H1 (cell line): ENCODE data around the gene XAF1. TPM values are rescaled to one million over a fixed set of nuclear protein-coding genes. Genes with fewer than 3 reads are reported as not detected.
"Not testable (repeated sequence)": the region's sequence is repeated elsewhere in the genome, so short reads cannot be mapped to it uniquely, and the experiment has no call there.

ENCODE experiments used
- CTCF ChIA-PET: fragments of 300-600 bp; sonication (Branson Sonifier 250); formaldehyde crosslinking; loops from one replicate; lab custom pipeline; 2021; ENCODE audit not compliant: partially characterized antibody; lab: Charles Lee
- POLR2A ChIA-PET: fragments of 300-600 bp; sonication (Branson Sonifier 250); formaldehyde crosslinking; loops from one replicate; lab custom pipeline; 2021; ENCODE audit warnings: inconsistent platforms; ENCODE audit not compliant: partially characterized antibody; lab: Charles Lee
- DNase-seq, 2 experiments: peaks; one replicate each; pipeline versions ENCODE4 v3.0.0 to v3.0.0-alpha.2; 2010 to 2022; ENCODE audit warnings: low spot score in 2 of 2, low read depth in 1 of 2, mixed read lengths in 1 of 2
- FAIRE-seq: peaks from 2 replicates; lab custom pipeline; 2011; peaks lifted over from hg19 to GRCh38; lab: Jason Lieb, UNC
- H2AFZ ChIP-seq: 2 replicates; pipeline ENCODE4 v1.8.1; 2012; ENCODE audit warnings: low read length, inconsistent platforms
- H2AK5ac ChIP-seq: 2 replicates; pipeline ENCODE4 v1.6.1; 2013; ENCODE audit warnings: low read depth, low read length
- H2BK120ac ChIP-seq: replicated peaks from 2 replicates; pipeline ENCODE3; 2013; ENCODE audit warnings: low read depth, low read length, inconsistent platforms
- H2BK12ac ChIP-seq: 2 replicates; pipeline ENCODE4 v1.6.1; 2013; ENCODE audit warnings: low read depth, low read length
- H2BK15ac ChIP-seq: 2 replicates; pipeline ENCODE4 v1.6.1; 2013; ENCODE audit warnings: low read length
- H2BK20ac ChIP-seq: 2 replicates; pipeline ENCODE4 v1.6.1; 2013; ENCODE audit warnings: low read length
- H2BK5ac ChIP-seq: 2 replicates; pipeline ENCODE4 v1.6.1; 2013; ENCODE audit warnings: low read depth, low read length
- H3K14ac ChIP-seq: 2 replicates; pipeline ENCODE4 v1.6.1; 2013; ENCODE audit warnings: inconsistent platforms; ENCODE audit not compliant: insufficient read length
- H3K18ac ChIP-seq: 2 replicates; pipeline ENCODE4 v1.6.1; 2013; ENCODE audit warnings: low read length; ENCODE audit errors: extremely low read depth
- H3K23ac ChIP-seq: 2 replicates; pipeline ENCODE4 v1.6.1; 2013; ENCODE audit warnings: inconsistent platforms; ENCODE audit not compliant: insufficient read length
- H3K23me2 ChIP-seq: 2 replicates; pipeline ENCODE4 v1.6.1; 2013; ENCODE audit warnings: low read depth, low read length
- H3K27ac ChIP-seq: 2 replicates; pipeline ENCODE4 v1.6.1; 2011; ENCODE audit warnings: low read depth, low read length, inconsistent platforms
- H3K27me3 ChIP-seq, 4 experiments: replicated peaks in 1 of 4; 1 replicate in 1 of 4; 2 replicates in 3 of 4; pipeline versions ENCODE4 v1.6.1 to v1.8.1; 2011 to 2013; ENCODE audit warnings: low read length in 3 of 4, mild to moderate bottlenecking in 3 of 4, inconsistent platforms in 2 of 4, mixed read lengths in 2 of 4, moderate library complexity in 1 of 4; ENCODE audit not compliant: control insufficient read depth in 3 of 4, insufficient read depth in 3 of 4; ENCODE audit errors: extremely low read depth in 1 of 4
- H3K36me3 ChIP-seq, 4 experiments: 2 replicates each; pipeline versions ENCODE4 v1.6.1 to v1.8.1; 2011 to 2013; ENCODE audit warnings: mild to moderate bottlenecking in 4 of 4, low read length in 3 of 4, moderate library complexity in 2 of 4, control low read depth in 1 of 4, inconsistent platforms in 1 of 4; ENCODE audit not compliant: insufficient read depth in 4 of 4, control insufficient read depth in 2 of 4
- H3K4ac ChIP-seq: replicated peaks from 2 replicates; pipeline ENCODE3; 2013; ENCODE audit warnings: low read length, low read depth, mixed read lengths, inconsistent platforms; ENCODE audit not compliant: insufficient read length
- H3K4me1 ChIP-seq, 4 experiments: replicated peaks in 1 of 4; 1 replicate in 1 of 4; 2 replicates in 3 of 4; pipeline versions ENCODE4 v1.6.1 to v1.8.1; 2011 to 2013; ENCODE audit warnings: low read length in 3 of 4, inconsistent platforms in 2 of 4, mixed read lengths in 1 of 4; ENCODE audit not compliant: insufficient read depth in 4 of 4, control insufficient read depth in 3 of 4
- H3K4me2 ChIP-seq, 2 experiments: 2 replicates each; pipeline versions ENCODE4 v1.6.1 to v1.8.1; 2011 to 2013; ENCODE audit warnings: low read depth in 2 of 2, low read length in 2 of 2, control low read depth in 1 of 2, inconsistent platforms in 1 of 2, mild to moderate bottlenecking in 1 of 2; ENCODE audit not compliant: insufficient read depth in 1 of 2
- H3K4me3 ChIP-seq, 4 experiments: fragments of 200-600, 300-600 bp in 1 of 4; sonication (generic), shearing (Covaris generic), sonication (Bioruptor Twin) in 1 of 4; 2 replicates each; pipeline versions ENCODE4 v1.5.1 to v1.8.1; 2011 to 2016; ENCODE audit warnings: low read length in 4 of 4, low read depth in 3 of 4, control low read depth in 2 of 4, inconsistent platforms in 2 of 4, mild to moderate bottlenecking in 2 of 4, mixed read lengths in 1 of 4, moderate library complexity in 1 of 4; ENCODE audit not compliant: insufficient read depth in 2 of 4; ENCODE audit errors: extremely low read depth in 1 of 4
- H3K56ac ChIP-seq: replicated peaks from 2 replicates; pipeline ENCODE3; 2013; ENCODE audit warnings: low read depth, mild to moderate bottlenecking, mixed read lengths, low read length, inconsistent platforms; ENCODE audit not compliant: insufficient read length
- H3K79me1 ChIP-seq: 2 replicates; pipeline ENCODE4 v1.6.1; 2013; ENCODE audit warnings: low read depth, low read length, control low read depth
- H3K79me2 ChIP-seq, 2 experiments: 2 replicates each; pipeline versions ENCODE4 v1.6.1 to v1.8.1; 2012 to 2013; ENCODE audit warnings: low read length in 2 of 2, mild to moderate bottlenecking in 2 of 2, inconsistent platforms in 1 of 2; ENCODE audit not compliant: insufficient read depth in 2 of 2, control insufficient read depth in 1 of 2
- H3K9ac ChIP-seq, 4 experiments: replicated peaks in 1 of 4; 1 replicate in 1 of 4; 2 replicates in 3 of 4; pipeline versions ENCODE4 v1.6.1 to v1.8.1; 2011 to 2013; ENCODE audit warnings: low read depth in 3 of 4, low read length in 3 of 4, control low read depth in 2 of 4, mild to moderate bottlenecking in 2 of 4, moderate library complexity in 2 of 4, inconsistent platforms in 1 of 4; ENCODE audit errors: extremely low read depth in 1 of 4
- H3K9me3 ChIP-seq, 2 experiments: 2 replicates each; pipeline versions ENCODE4 v1.6.1 to v1.8.1; 2012 to 2013; ENCODE audit warnings: mild to moderate bottlenecking in 2 of 2, moderate library complexity in 2 of 2, control low read depth in 1 of 2, inconsistent platforms in 1 of 2, low read depth in 1 of 2, low read length in 1 of 2, mixed read lengths in 1 of 2; ENCODE audit not compliant: insufficient read depth in 2 of 2
- H4K20me1 ChIP-seq, 2 experiments: replicated peaks in 1 of 2; 2 replicates each; pipeline versions ENCODE3 to v1.8.1; 2011 to 2013; ENCODE audit warnings: inconsistent platforms in 2 of 2, low read length in 2 of 2, mild to moderate bottlenecking in 1 of 2; ENCODE audit not compliant: insufficient read depth in 2 of 2, control insufficient read depth in 1 of 2
- H4K5ac ChIP-seq: 2 replicates; pipeline ENCODE4 v1.6.1; 2013; ENCODE audit warnings: low read length, low read depth, mixed read lengths, inconsistent platforms; ENCODE audit not compliant: insufficient read length
- H4K8ac ChIP-seq: 2 replicates; pipeline ENCODE4 v1.8.0; 2013; ENCODE audit warnings: mild to moderate bottlenecking, moderate library complexity, low read length, inconsistent platforms; ENCODE audit not compliant: insufficient read depth; ENCODE audit errors: extremely low read depth
- H4K91ac ChIP-seq: replicated peaks from 2 replicates; pipeline ENCODE3; 2013; ENCODE audit warnings: low read length, mixed read lengths, inconsistent platforms; ENCODE audit not compliant: insufficient read length
- BCL11A ChIP-seq, 2 experiments: IDR thresholded peaks; one replicate each; pipeline ENCODE4 v1.6.1; 2011; ENCODE audit warnings: low read depth in 2 of 2, low read length in 2 of 2, mild to moderate bottlenecking in 2 of 2
- EZH2 ChIP-seq: fragments of 200-600 bp; sonication (generic); IDR thresholded peaks from 2 replicates; pipeline ENCODE4 v1.7.1; 2012; ENCODE audit warnings: low read depth, mild to moderate bottlenecking, moderate library complexity, low read length, inconsistent platforms; ENCODE audit not compliant: severe bottlenecking
- TBP ChIP-seq: IDR thresholded peaks from 2 replicates; pipeline ENCODE4 v1.6.1; 2011; ENCODE audit warnings: low read depth, low read length, improper control_type of control experiment
- WGBS, 2 experiments: shearing (Covaris generic) in 1 of 2; methylation state at CpG; one replicate each; pipeline versions ENCODE4 v1.1.6 to v1.1.7; 2013 to 2015; ENCODE audit warnings: low lambda C conversion rate in 2 of 2, mixed read lengths in 2 of 2, inconsistent platforms in 1 of 2, low coverage in 1 of 2, missing lambda C conversion rate in 1 of 2; ENCODE audit not compliant: insufficient replicate concordance in 2 of 2, insufficient coverage in 1 of 2, insufficient read length in 1 of 2; ENCODE audit errors: extremely low coverage in 1 of 2, missing lambda C conversion rate in 1 of 2; 5-methylcytosine and 5-hydroxymethylcytosine counted together
- polyA plus RNA-seq, 7 experiments: library from polyadenylated mRNA; depleted of rRNA in 3 of 7; stranded (reverse) in 5 of 7; unstranded in 2 of 7; fragments of >200 nt in 5 of 7; fragments of 200-250 nt in 2 of 7; gene quantifications; 1 replicate in 5 of 7; 2 replicates in 1 of 7; 4 replicates in 1 of 7; pipeline versions ENCODE4 v1.2.1 to v1.2.3, GENCODE V29; 2011 to 2013; ENCODE audit warnings: missing spikeins in 2 of 7, mixed read lengths in 2 of 7
- total RNA-seq: library from RNA; stranded (reverse); fragmentation: NEBNext Ultra II Directional; extraction: Animal tissue kit (Norgen Biotek cat#: 25700); gene quantifications from 2 replicates; pipeline ENCODE4 v1.2.1, GENCODE V29; 2021

The XAF1 gene
- total and polyA plus RNA-seq, 2 of the 8 experiments (the other 6 are each of a cell fraction or from before 2014, with no cell fraction given): not detected

- TF ChIP-seq EZH2 (no peak), BCL11A (IDR thresholded peaks at IDR 0.05; ENCODE audit: low read depth in 2 of 2, low read length in 2 of 2) (no peak), TBP (no peak)
These were observed 26.3 kb upstream of the XAF1 start (continued) for GRCh38 chr17:6729531-6729930.

GRCh38 chr17:6746665-6747064 is 9.2 kb upstream of the XAF1 start:
- H2BK15ac ChIP-seq, H2AFZ ChIP-seq, H2AK5ac ChIP-seq, H3K4me1 ChIP-seq, H2BK20ac ChIP-seq, H3K9me3 ChIP-seq, H4K8ac ChIP-seq, DNase-seq, H3K4me3 ChIP-seq, H3K23ac ChIP-seq, FAIRE-seq, H2BK5ac ChIP-seq, H3K18ac ChIP-seq, H3K27ac ChIP-seq, CTCF ChIA-PET, POLR2A ChIA-PET, H2BK120ac ChIP-seq, H3K4ac ChIP-seq, H4K20me1 ChIP-seq, H2BK12ac ChIP-seq, H4K5ac ChIP-seq, H3K36me3 ChIP-seq, H3K9ac ChIP-seq, H3K14ac ChIP-seq, H3K56ac ChIP-seq, H3K27me3 ChIP-seq, H3K79me2 ChIP-seq, H4K91ac ChIP-seq, H3K4me2 ChIP-seq, H3K23me2 ChIP-seq, H3K79me1 ChIP-seq: not testable (repeated sequence)
- 92% methylated on average over 6 of the region's 6 CpGs; no CpG with 5 or more reads in 1 of the 2 experiments for WGBS, 2 experiments
